Measurements from ENCODE around the gene DOCK2. TPM values are rescaled to one million over a fixed set of nuclear protein-coding genes. Genes with fewer than 3 reads are reported as not detected.

DOCK2 gene
- total RNA-seq, 1 experiment from 2014 or later, result 0.42 TPM

DNA sequence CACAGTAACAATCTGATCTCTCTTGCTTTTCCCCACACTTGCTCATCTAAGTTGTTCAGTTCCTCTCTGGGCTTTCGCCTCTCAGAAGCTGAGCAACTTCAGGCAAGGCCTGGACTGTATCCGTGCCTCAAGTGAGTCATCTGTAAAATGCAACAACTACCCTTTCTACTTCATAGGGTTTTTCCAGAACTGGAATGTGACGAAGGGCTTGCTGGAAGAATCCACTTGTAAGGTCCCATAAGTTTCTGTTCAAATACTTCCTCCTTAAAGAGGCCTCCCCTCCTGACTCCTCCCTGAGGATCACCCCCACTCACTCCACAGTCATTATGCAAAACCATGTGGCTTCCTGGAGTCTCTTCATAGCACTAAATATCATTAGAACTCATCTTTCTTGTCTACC lies 360.7 kb downstream of the DOCK2 start:
- POLR2A ChIA-PET, result no interaction called here
- Mint-ChIP-seq H3K27me3 (ENCODE audit: insufficient read depth, unreplicated experiment) (no peaks in the 10 kb centered on the region), H3K9me3 (ENCODE audit: unreplicated experiment) (no peaks in the 10 kb centered on the region), H3K4me3 (ENCODE audit: unreplicated experiment) (no peak overlapping the region), H3K4me1 (ENCODE audit: insufficient read depth, unreplicated experiment) (no peaks in the 10 kb centered on the region), H3K36me3 (ENCODE audit: insufficient read depth, unreplicated experiment) (no peaks in the 10 kb centered on the region), H3K27ac (ENCODE audit: low read depth, unreplicated experiment) (no peak overlapping the region)
- no peak for DNase-seq (ENCODE audit: unreplicated experiment)
- CTCF ChIA-PET, result interaction anchor here (2.0 kb wide), 1 partner anchor 17 kb away, joined by 9 read pairs; the partner anchor contains the start of gene INSYN2B
- TF ChIP-seq, protein P1, sequence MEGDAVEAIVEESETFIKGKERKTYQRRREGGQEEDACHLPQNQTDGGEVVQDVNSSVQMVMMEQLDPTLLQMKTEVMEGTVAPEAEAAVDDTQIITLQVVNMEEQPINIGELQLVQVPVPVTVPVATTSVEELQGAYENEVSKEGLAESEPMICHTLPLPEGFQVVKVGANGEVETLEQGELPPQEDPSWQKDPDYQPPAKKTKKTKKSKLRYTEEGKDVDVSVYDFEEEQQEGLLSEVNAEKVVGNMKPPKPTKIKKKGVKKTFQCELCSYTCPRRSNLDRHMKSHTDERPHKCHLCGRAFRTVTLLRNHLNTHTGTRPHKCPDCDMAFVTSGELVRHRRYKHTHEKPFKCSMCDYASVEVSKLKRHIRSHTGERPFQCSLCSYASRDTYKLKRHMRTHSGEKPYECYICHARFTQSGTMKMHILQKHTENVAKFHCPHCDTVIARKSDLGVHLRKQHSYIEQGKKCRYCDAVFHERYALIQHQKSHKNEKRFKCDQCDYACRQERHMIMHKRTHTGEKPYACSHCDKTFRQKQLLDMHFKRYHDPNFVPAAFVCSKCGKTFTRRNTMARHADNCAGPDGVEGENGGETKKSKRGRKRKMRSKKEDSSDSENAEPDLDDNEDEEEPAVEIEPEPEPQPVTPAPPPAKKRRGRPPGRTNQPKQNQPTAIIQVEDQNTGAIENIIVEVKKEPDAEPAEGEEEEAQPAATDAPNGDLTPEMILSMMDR (IDR thresholded peaks at IDR 0.05; ENCODE audit: unreplicated experiment), result no peak
- BruUV-seq (replicated peaks), result no TSS peak
- intact Hi-C loops (cut with micrococcal nuclease), result no loop called here

DNA sequence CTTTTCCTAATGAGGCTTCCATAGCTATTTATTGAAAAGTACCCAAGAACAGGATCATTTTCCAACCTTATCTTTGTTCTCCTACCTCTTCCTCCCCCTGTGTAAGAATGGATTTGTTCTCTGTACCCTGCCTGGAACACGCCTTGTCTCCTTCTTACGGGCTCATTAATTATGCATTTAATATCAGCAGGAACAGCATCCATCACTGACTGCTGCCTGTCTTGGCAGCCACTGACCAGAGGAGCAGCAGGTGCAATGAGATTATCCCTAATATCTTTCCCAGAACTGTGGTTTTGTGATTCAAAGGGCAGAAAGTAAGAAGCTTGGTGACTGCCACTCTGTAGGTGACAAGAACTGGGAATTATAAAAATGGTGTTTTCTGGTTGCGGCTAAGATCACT lies 362.5 kb downstream of the DOCK2 start:
- Mint-ChIP-seq H3K27ac (ENCODE audit: low read depth, unreplicated experiment) (no peak overlapping the region), H3K4me3 (ENCODE audit: unreplicated experiment) (no peak overlapping the region), H3K4me1 (ENCODE audit: insufficient read depth, unreplicated experiment) (no peaks in the 10 kb centered on the region), H3K36me3 (ENCODE audit: insufficient read depth, unreplicated experiment) (no peaks in the 10 kb centered on the region), H3K27me3 (ENCODE audit: insufficient read depth, unreplicated experiment) (no peaks in the 10 kb centered on the region), H3K9me3 (ENCODE audit: unreplicated experiment) (no peaks in the 10 kb centered on the region)
- TF ChIP-seq, protein P1 (IDR thresholded peaks at IDR 0.05; ENCODE audit: unreplicated experiment), result no peak
- CTCF ChIA-PET, result interaction anchor here (0.5 to 2.0 kb wide), 5 partner anchors 19 to 298 kb away, joined by 3 to 9 read pairs (median 3); partner anchors contain the start of gene INSYN2B
- BruUV-seq (replicated peaks), result no TSS peak
- POLR2A ChIA-PET, result no interaction called here
- intact Hi-C loops (cut with micrococcal nuclease), result no loop called here
- no peak for DNase-seq (ENCODE audit: unreplicated experiment)

DNA sequence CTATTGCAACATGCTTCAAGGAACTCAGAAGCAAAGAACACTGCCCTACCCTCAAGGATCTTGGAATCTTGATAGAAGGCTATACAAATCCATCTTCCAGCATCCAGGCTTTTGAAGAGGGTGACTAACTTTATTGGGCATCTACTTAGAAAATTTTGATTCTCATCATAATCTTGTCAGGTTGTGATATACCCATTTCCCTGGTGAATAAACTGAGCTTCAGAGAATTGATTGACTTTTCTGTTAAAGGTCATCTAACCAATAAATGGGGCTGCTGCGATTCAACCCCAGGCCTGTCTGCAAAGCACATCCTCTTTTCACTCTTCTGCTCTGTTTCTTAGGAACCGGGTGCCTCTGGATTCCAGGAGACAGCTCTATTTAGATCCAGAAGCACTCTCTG lies 363.1 kb downstream of the DOCK2 start:
- Mint-ChIP-seq H3K4me1 (ENCODE audit: insufficient read depth, unreplicated experiment) (no peaks in the 10 kb centered on the region), H3K4me3 (ENCODE audit: unreplicated experiment) (no peak overlapping the region), H3K27me3 (ENCODE audit: insufficient read depth, unreplicated experiment) (no peaks in the 10 kb centered on the region), H3K36me3 (ENCODE audit: insufficient read depth, unreplicated experiment) (no peaks in the 10 kb centered on the region), H3K27ac (ENCODE audit: low read depth, unreplicated experiment) (no peak overlapping the region), H3K9me3 (ENCODE audit: unreplicated experiment) (no peaks in the 10 kb centered on the region)
- POLR2A ChIA-PET, result no interaction called here
- intact Hi-C loops (cut with micrococcal nuclease), result no loop called here
- CTCF ChIA-PET, result interaction anchor here (0.5 kb wide), 1 partner anchor 29 kb away, joined by 3 read pairs; no protein-coding TSS in a partner anchor
- no TSS peak for BruUV-seq (replicated peaks)
- TF ChIP-seq, protein P1 (IDR thresholded peaks at IDR 0.05; ENCODE audit: unreplicated experiment), result no peak
- DNase-seq (ENCODE audit: unreplicated experiment), result no peak

DNA sequence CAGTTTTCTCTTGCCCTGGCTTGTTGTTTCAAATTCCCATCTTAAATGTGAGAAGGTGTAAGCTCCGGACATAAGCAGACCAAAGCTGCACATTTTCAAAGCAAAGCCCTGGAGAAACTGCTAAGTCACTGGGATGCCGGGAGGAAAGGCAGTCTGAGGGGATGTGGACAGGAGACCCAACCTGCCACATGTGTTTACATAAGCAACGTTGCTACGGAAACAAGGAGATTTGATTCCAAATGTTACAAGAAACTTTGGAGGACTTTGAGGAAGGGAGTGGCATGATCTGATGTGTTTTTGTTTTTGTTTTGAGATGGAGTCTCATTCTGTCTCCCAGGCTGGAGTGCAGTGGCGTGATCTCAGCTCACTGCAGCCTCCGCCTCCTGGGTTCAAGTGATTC lies 368.9 kb downstream of the DOCK2 start:
- no peak for DNase-seq (ENCODE audit: unreplicated experiment)
- no peak overlapping the region for H3K4me3 Mint-ChIP-seq (ENCODE audit: unreplicated experiment)
- ChIA-PET POLR2A (interaction anchor here (0.6 kb wide), 1 partner anchor 644 kb away, joined by 3 read pairs; no protein-coding TSS in a partner anchor), CTCF (interaction anchor here (0.6 to 1.3 kb wide), 3 partner anchors 26 to 160 kb away, joined by 3 to 6 read pairs (median 4); partner anchors contain the start of gene INSYN2B)
- intact Hi-C loops (cut with micrococcal nuclease), result no loop called here
- TF ChIP-seq, protein P1 (IDR thresholded peaks at IDR 0.05; ENCODE audit: unreplicated experiment), result no peak
- no TSS peak for BruUV-seq (replicated peaks)
- no peaks in the 10 kb centered on the region for H3K4me1 Mint-ChIP-seq (ENCODE audit: insufficient read depth, unreplicated experiment)
- H3K27me3 Mint-ChIP-seq (ENCODE audit: insufficient read depth, unreplicated experiment), result no peaks in the 10 kb centered on the region
- H3K27ac Mint-ChIP-seq (ENCODE audit: low read depth, unreplicated experiment), result no peak overlapping the region
- no peaks in the 10 kb centered on the region for H3K36me3 Mint-ChIP-seq (ENCODE audit: insufficient read depth, unreplicated experiment)
- no peaks in the 10 kb centered on the region for H3K9me3 Mint-ChIP-seq (ENCODE audit: unreplicated experiment)
